Smooth muscle cell (in vitro differentiated cells): ENCODE results near the gene EIPR1. TPM values are rescaled to one million over a fixed set of nuclear protein-coding genes. Genes with fewer than 3 reads are reported as not detected.

ENCODE experiments used
- DNase-seq: peaks from one replicate; lab custom pipeline; 2025; ENCODE audit not compliant: unreplicated experiment; lab: John Stamatoyannopoulos, UW
- H2AFZ ChIP-seq: fragments of 200-600 bp; sonication (generic); 2 replicates; pipeline ENCODE4 v1.6.0; 2016; ENCODE audit warnings: antibody characterized with exemption, low read depth, mild to moderate bottlenecking
- H3F3A ChIP-seq: fragments of 200-600 bp; sonication (generic); 2 replicates; pipeline ENCODE4 v1.6.0; 2017; ENCODE audit warnings: antibody characterized with exemption, low read depth
- H3K27ac ChIP-seq: fragments of 200-600 bp; sonication (generic); 2 replicates; pipeline ENCODE4 v1.5.1; 2016; ENCODE audit warnings: low read depth, mild to moderate bottlenecking
- H3K27me3 ChIP-seq: fragments of 200-600 bp; sonication (generic); 2 replicates; pipeline ENCODE4 v1.6.1; 2016; ENCODE audit warnings: low read depth, mild to moderate bottlenecking
- H3K36me3 ChIP-seq: fragments of 200-600 bp; sonication (generic); 2 replicates; pipeline ENCODE4 v1.5.1; 2016; ENCODE audit warnings: low read depth
- H3K4me1 ChIP-seq: fragments of 200-600 bp; sonication (generic); 2 replicates; pipeline ENCODE4 v1.5.1; 2016; ENCODE audit warnings: low read depth
- H3K4me2 ChIP-seq: fragments of 200-600 bp; sonication (generic); 2 replicates; pipeline ENCODE4 v1.6.0; 2016; ENCODE audit warnings: mild to moderate bottlenecking
- H3K4me3 ChIP-seq: fragments of 200-600 bp; sonication (generic); 2 replicates; pipeline ENCODE4 v1.5.1; 2016; ENCODE audit warnings: mild to moderate bottlenecking
- H3K79me2 ChIP-seq: fragments of 200-600 bp; sonication (generic); 2 replicates; pipeline ENCODE4 v1.6.0; 2016; ENCODE audit warnings: low read depth, mild to moderate bottlenecking
- H3K9ac ChIP-seq: fragments of 200-600 bp; sonication (generic); 2 replicates; pipeline ENCODE4 v1.6.0; 2016; ENCODE audit warnings: low read depth
- H3K9me3 ChIP-seq: fragments of 200-600 bp; sonication (generic); replicated peaks from 2 replicates; pipeline ENCODE4 v1.5.1; 2016; ENCODE audit warnings: low read depth
- H4K20me1 ChIP-seq: fragments of 200-600 bp; sonication (generic); 2 replicates; pipeline ENCODE4 v1.6.0; 2016; ENCODE audit warnings: low read depth
- CTCF ChIP-seq: fragments of 200-600 bp; sonication (generic); IDR thresholded peaks from 2 replicates; pipeline ENCODE4 v1.5.1; 2017; ENCODE audit warnings: borderline replicate concordance, mild to moderate bottlenecking, antibody characterized with exemption; ENCODE audit not compliant: insufficient read depth, poor library complexity, severe bottlenecking
- WGBS: methylation state at CpG from one replicate; pipeline ENCODE4 v1.1.7; 2016; ENCODE audit warnings: low lambda C conversion rate; 5-methylcytosine and 5-hydroxymethylcytosine counted together
- polyA plus RNA-seq: library from polyadenylated mRNA; unstranded; fragments of >200 nt; fragmentation: Nextera tagmentation; extraction: Ambion mirVana; gene quantifications from 2 replicates; pipeline ENCODE4 v1.2.1, GENCODE V29; 2016
- total RNA-seq: library from RNA; depleted of rRNA; stranded (reverse); fragments of >200 nt; gene quantifications from 2 replicates; pipeline ENCODE4 v1.2.3, GENCODE V29; 2014

EIPR1 gene
- total and polyA plus RNA-seq, 2 experiments from 2014 or later = 18.5 to 23.1 TPM

- Histone ChIP-seq H2AFZ (no peak overlapping the region), H3K27me3 (no peaks in the 10 kb centered on the region), H3K4me2 (no peak overlapping the region), H3K9ac (no peak overlapping the region), H3K4me3 (no peak overlapping the region), H3F3A (no peaks in the 10 kb centered on the region), H3K79me2 (no peaks in the 10 kb centered on the region), H3K9me3 (no peaks in the 10 kb centered on the region), H3K27ac (no peak overlapping the region), H4K20me1 (peaks cover 22% of the 10 kb centered on the region), H3K4me1 (peaks cover 13% of the 10 kb centered on the region), H3K36me3 (no peaks in the 10 kb centered on the region)
- TF ChIP-seq CTCF = no peak
- WGBS = 97% methylated on average over 12 of the region's 12 CpGs
- DNase-seq = no peak
Observed at GRCh38 chr2:3299130-3299529, 78.5 kb downstream of the EIPR1 start.

GRCh38 chr2:3298191-3298590, 79.4 kb downstream of the EIPR1 start:
- 55% methylated on average over 7 of the region's 7 CpGs for whole genome bisulfite sequencing
- TF ChIP-seq CTCF = no peak
- DNase-seq = no peak

GRCh38 chr2:3297523-3297922, 80.1 kb downstream of the EIPR1 start:
- Histone ChIP-seq H3K4me3 (no peak overlapping the region), H3K79me2 (no peaks in the 10 kb centered on the region), H3K4me1 (peaks cover 6% of the 10 kb centered on the region), H3K4me2 (no peak overlapping the region), H3K9me3 (no peaks in the 10 kb centered on the region), H4K20me1 (peaks cover 37% of the 10 kb centered on the region), H3K36me3 (no peaks in the 10 kb centered on the region), H2AFZ (no peak overlapping the region), H3K9ac (no peak overlapping the region), H3K27ac (no peak overlapping the region), H3K27me3 (no peaks in the 10 kb centered on the region), H3F3A (no peaks in the 10 kb centered on the region)
- TF ChIP-seq CTCF = no peak
- 94% methylated on average over 6 of the region's 6 CpGs for WGBS
- DNase-seq = no peak

More at GRCh38 chr2:3298191-3298590, 79.4 kb downstream of the EIPR1 start:
- no peaks in the 10 kb centered on the region for H3K36me3 ChIP-seq
- no peak overlapping the region for H2AFZ ChIP-seq
- H3K9ac ChIP-seq = no peak overlapping the region
- H3K4me1 ChIP-seq = peaks cover 10% of the 10 kb centered on the region
- no peak overlapping the region for H3K4me3 ChIP-seq
- H3K9me3 ChIP-seq = no peaks in the 10 kb centered on the region
- no peaks in the 10 kb centered on the region for H3K27me3 ChIP-seq
- no peak overlapping the region for H3K4me2 ChIP-seq
- no peaks in the 10 kb centered on the region for H3K79me2 ChIP-seq
- no peak overlapping the region for H3K27ac ChIP-seq
- no peaks in the 10 kb centered on the region for H3F3A ChIP-seq
- H4K20me1 ChIP-seq = peaks cover 31% of the 10 kb centered on the region

- Histone ChIP-seq H3K27me3 (no peaks in the 10 kb centered on the region), H3F3A (no peaks in the 10 kb centered on the region), H3K9me3 (no peaks in the 10 kb centered on the region), H3K4me3 (no peak overlapping the region), H3K27ac (no peak overlapping the region), H3K4me2 (no peak overlapping the region), H4K20me1 (peaks cover 49% of the 10 kb centered on the region), H3K36me3 (no peaks in the 10 kb centered on the region), H3K9ac (no peak overlapping the region), H3K4me1 (peaks cover 6% of the 10 kb centered on the region), H3K79me2 (no peaks in the 10 kb centered on the region), H2AFZ (no peak overlapping the region)
- TF ChIP-seq CTCF = no peak
- DNase-seq = no peak
- 95% methylated on average over 4 of the region's 4 CpGs for WGBS
Observed at GRCh38 chr2:3296182-3296972, 81.2 kb downstream of the EIPR1 start.
